HG03354 (cell line): ENCODE results near the gene CLDN17.

Experiments used
- ATAC-seq: cut with Tn5 transposase; IDR thresholded peaks from one replicate; pipeline ENCODE4 v1.9.1; 2021; ENCODE audit warnings: mild to moderate bottlenecking; ENCODE audit not compliant: unreplicated experiment, poor library complexity, severe bottlenecking

CLDN17 gene

GRCh38 chr21:30166705-30167104, at the start of gene CLDN17:
Gene CLDN17 (minus strand): TSS chr21:30166805. CDS start chr21:30166617, 188 bp downstream.
- ATAC-seq = no peak

DNA sequence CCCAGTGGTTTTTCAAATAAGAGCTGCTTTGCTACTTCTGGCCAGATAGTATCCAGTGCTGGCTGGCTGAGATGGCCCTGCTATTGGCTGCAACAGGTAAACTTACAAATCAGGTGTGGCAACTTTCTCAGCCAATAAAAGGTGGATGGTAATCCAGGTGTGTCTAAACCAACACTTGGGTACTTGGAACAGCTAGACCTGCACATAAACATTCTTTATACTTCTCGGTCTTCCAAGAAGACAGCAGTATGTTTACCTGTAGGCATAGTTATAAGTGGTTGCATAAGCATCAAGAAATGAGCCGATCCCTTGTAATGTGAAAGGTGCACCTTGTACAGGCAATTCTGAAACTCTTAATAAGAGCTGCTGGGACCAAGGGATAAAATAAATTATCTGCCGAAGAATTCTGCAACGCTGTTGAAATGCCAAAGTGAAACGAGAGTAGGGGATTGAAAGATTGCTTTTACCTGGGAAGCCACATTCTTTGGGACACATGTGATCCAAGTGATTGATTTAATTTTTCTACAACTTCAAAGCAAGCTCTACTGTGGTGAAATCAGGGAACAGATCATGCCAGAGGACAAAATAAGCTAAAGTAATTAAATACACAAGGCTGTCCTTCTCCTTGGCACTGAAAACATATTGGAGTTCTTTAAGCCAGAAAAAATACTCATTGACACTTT, 49.6 kb upstream of the CLDN17 start, which contains the start of gene CLDN8:
TSS of gene CLDN8 (minus strand) at position 57 of the 683 bp plus-strand sequence. CDS start 172 bp downstream, outside the sequence.
- no peak for ATAC-seq

- no peak for ATAC-seq
These were observed 44.5 kb upstream of the CLDN17 start for GRCh38 chr21:30211071-30211470.

GRCh38 chr21:30209601-30210000, 43.0 kb upstream of the CLDN17 start:
- no peak for ATAC-seq

GRCh38 chr21:30207252-30207579, 40.6 kb upstream of the CLDN17 start:
- ATAC-seq = no peak

DNA sequence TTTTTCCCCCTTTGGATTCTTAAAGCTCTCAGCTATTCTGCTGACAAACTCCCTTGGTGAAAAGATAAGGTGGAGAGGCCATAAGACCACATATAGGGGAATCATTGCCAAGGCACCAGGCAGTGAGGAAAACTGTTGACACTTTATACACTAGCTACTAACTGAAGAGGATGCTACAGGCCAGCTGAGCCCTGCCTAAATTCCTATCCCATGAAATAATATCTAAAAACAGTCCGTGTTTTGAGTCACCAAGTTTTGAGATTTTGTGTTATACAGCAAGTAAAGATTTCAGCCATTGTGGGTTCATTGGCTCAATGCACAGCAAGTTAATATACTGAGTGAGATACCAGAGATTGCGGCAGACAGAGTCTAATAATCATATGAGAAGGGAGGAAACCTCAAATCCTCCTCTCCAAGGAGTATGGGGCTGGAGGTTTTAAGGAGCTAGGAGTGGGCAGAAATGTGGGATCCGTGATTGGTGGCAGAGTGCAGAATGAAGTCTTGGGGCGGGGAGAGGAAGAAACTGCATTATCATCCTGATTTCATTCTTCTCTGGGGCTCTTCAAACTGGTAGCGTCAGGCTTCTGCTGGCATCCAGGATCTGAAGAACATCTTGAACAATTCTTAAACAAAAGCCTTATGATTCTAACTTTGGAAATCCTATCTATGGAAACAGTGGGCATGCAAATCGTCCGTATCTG, 40.1 kb upstream of the CLDN17 start:
- ATAC-seq = no peak

GRCh38 chr21:30200000-30200399, 33.4 kb upstream of the CLDN17 start:
- ATAC-seq = no peak

GRCh38 chr21:30194701-30195299, 28.2 kb upstream of the CLDN17 start:
- no peak for ATAC-seq

DNA sequence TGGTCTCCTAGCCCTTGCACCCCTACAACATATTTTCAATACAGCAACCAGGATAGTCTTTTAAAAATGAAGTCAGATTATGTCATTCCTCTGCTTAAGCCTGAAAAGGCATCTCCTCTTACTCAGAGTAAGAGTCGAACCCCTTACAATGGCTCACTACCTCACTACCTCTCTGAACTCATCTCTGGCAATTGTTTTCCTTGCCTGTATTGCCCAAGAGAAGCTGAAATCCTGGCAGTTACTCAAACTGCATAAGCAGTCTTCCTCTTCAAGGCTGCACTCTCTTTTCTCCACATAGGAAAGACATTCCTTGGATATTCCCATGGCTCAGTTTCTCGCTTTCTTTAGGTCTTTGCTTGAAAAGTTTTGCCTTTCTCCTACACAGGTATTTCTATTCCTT, 26.6 kb upstream of the CLDN17 start:
- no peak for ATAC-seq

DNA sequence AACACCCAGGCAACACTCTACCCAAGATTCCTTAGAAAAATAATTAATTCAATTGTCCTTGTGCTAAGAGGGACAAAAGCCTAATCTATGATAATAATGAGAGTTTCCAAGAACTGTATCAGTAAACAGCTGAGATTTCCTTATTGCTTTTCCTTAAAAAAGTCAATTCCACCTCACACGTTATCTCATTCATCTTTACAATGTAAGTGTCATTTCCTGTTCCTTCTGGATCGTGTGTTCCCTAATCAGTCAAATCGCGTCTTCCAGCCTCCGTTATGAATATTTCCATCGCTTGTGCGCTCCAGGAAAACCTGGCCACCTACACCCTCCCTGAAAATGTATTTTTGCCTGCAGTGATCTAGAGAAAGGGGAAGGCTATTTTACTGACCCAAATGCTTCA, 23.9 kb upstream of the CLDN17 start:
- ATAC-seq = no peak

- no peak for ATAC-seq
These were observed 23.2 kb upstream of the CLDN17 start for GRCh38 chr21:30189773-30190172.

DNA sequence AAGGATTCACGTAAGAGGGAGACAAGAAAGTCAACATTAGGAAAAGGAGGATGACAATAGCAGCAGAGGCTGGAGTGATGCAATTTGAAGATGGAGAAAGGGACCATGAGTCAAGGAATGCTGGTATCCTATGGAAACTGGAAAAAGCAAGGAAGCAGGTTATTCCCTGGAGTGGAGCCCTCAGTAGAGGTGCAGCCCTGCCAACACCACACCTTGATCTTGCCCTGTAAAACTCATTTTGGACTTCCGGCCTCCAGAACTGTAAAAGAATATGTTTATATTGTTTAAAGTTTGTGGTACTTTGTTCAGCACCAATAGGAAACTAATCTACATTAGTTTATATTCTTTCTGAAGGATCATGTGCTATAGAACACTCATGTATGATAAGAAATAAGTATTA, 19.6 kb upstream of the CLDN17 start:
- no peak for ATAC-seq

DNA sequence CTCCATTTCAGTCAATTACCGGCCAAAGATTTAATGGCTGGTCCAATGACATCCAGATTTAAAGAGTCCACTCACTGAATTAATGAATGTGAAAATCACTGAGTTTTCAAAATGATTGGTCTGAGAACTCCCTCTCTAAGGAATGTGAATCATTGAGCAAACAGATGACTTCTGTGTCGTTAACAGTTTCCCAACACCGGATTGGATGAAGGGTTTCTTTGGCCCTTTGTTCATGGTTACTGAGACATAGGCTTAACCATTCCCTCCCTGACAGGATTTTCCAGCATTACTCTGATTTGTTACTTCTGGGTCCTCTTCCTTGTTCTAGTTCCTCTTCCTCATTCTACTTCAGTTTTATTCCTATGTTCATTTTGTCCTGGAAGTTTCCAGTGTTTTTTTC, 1.5 kb upstream of the CLDN17 start:
- ATAC-seq = no peak

GRCh38 chr21:30166171-30166570, 434 bp downstream of the CLDN17 start:
- no peak for ATAC-seq

GRCh38 chr21:30164796-30165195, 1.8 kb downstream of the CLDN17 start:
- ATAC-seq = no peak

- no peak for ATAC-seq
These were observed 12.8 kb downstream of the CLDN17 start for GRCh38 chr21:30153697-30154340.

- no peak for ATAC-seq
These were observed 13.8 kb downstream of the CLDN17 start for GRCh38 chr21:30152792-30153191.

- no peak for ATAC-seq
These were observed 17.7 kb downstream of the CLDN17 start for GRCh38 chr21:30148906-30149305.

DNA sequence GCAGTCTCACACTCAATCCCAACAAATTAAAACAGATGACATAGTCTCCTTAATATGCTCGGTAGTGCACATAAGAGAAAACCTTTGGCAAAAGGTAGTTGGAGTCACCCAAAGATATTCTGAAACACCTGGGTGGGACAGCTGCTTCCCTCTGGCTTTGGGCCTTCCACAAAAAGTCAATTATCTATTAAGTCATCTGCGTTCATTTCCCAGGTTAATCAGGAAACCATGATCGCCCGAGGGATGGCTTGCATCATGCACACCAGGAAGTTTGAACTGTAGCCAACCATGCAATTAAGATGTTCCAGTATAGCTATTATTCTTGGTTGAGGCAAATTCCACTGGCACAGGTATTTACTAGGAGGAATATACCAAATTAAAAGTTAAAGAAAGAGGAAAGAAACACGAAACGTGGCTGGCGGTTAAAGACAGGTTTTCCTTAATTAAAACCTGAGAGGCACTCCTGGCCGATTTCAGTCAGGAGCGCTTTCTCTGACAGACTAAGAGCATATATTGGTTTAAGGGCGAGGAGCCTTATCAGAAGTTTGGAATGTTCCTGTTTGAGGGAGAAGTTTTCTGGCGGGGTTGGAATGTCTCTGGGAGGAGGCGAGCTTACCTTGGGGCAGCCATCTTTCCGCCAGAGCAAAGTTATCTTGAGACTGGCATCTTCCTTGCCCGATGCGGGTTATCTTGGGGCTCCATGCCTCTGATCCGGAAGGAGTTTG, 19.9 kb downstream of the CLDN17 start:
- no peak for ATAC-seq

GRCh38 chr21:30138483-30138882, 28.1 kb downstream of the CLDN17 start:
- no peak for ATAC-seq
